ENCODE data around the gene SF3A1.
A peak's percentile ranks its signal among the peaks of the same experiment; 100 is the strongest.
"Not testable (repeated sequence)": the region's sequence is repeated elsewhere in the genome, so short reads cannot be mapped to it uniquely, and the experiment has no call there.

Gene SF3A1

DNA sequence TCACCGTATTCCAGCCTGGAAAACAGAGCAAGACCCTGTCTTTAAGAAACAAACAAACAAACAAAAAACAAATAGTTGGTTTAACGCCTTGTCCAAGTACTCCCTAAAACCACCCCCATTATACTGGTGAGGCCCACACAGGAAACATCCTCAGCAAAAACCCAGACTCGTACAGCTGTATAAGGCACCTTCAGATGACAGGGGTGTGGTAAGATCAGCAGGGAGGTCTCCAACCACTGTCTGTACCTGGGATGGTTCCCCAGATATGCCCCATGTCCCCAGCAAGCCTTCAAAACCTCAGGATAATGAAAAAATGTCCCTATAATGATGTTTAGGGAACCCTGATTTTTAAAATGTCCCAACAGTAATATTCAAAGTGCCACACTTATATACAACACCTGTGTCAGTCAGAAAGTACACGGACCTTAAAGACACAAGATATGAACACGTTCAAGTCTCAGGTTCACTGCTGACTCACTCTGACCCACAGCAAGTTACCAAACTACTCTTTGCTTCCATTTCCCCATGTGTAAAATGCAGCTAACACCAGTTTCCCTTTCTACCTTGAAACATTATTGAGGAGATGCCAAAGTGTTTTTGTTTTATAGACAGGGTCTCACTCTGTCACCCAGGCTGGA is 9.3 kb downstream of the SF3A1 start:
- no peak for DNase-seq (ENCODE audit: low spot score)

DNA sequence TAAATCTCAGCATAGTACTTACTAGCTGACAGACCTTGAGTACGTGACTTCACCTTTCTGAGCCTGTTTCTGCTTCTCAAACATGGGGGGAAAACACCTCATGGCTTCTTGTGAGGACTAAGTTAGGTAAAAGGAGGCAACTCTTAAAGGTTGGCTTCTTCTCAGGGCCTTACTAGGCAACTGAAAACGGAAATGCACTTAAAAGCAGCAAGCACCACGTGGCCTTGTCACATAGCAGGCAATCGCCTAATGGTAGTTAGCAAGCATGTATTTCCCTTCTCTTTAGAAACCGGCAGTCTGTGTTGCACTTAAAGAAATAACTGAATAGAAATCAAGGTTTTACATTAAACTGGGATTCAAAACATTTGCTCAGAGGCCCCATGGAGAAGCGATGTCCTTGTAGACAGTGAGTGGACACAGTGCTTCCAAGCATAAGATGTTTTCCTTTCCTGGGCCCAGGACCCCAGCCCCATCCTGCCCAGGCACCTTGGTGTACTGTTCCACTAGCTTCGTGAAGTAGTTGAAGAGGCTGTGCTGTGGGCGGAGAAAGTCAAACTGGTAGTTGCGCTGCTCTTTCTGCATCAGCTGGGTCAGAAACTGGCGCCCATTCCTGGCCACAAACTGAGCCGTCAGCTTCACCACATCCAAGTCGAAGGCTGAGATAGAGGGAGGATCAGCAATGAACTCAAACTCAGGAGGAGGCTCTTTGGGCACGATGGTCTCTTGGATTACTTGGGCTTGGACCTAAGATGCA is 12.1 kb downstream of the SF3A1 start:
- no peak for DNase-seq (ENCODE audit: low spot score)

DNA sequence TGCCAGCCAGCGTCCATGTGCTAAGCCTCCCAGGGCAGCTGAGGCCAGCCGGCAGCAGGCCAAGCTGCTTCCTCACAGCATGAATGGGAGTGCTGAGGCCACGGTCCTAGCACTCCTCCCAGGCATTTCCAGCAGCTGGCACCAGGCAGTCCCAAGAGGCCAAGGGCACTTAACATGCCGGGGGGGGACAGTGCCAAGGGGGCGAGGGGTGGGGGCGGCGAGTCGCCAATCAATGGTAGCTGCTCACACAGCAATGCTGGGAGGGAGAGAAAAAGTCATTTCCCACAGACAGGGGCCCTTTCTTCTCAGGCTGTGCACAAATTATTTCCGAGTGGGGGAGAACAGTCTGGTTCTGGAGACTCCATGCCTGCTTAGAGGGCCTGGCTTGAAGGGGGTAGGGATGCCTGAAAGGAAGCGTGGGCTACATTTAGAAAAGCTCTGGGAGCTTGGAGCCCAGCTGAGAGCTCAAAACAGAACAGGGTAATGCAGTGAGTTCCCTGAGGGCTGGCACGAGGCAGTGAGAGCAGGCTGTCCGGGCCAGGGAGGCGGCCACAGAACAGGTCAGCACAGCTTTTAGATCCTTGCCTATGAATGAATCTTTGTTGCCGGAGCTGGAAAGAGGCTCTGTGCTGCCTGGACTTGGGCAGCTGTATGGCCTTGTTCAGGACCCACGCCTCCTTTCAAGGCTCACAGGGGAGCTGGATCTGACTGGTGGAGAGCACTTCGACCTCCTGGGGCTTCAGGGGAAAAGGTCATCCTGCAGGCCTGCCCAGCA is 15.6 kb downstream of the SF3A1 start:
- no peak for DNase-seq (ENCODE audit: low spot score)

DNA sequence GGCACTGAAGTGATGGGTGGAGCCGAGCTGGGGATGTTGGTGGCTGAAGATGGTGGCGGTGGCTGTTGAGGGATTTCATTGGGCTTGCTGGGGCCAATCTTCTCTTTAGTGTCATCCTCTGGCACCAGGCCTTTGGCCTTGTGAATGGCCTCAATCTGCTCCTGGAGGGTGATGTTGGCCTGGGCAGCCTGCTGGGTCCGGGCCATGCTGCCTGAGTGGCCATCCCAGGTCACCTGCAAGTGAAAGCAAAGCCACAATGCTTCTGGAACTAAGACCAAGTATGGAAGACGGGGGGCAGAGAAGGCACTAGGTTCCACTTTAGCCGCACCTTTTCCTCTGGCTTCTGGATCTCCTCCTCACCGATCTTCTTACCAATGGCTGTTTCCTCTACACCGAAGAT is 17.9 kb downstream of the SF3A1 start:
- no peak for DNase-seq (ENCODE audit: low spot score)

DNA sequence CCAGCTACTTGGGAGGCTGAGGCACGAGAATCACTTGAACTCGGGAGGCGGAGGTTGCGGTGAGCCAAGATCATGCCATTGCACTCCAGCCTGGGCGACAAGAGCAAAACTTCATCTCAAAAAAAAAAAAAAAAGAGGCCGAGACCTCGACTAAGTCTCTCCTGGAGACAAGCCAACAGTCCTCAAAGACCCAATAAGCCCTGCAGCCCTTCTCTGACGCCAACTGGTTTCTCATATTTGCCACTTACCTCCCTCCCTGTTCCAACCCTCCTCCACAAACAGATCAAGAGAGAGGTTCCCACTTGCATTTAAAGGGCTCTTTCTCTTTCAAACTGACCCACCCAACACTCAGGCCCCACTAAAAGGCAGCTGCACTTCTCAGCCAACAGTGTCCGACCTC is 18.4 kb downstream of the SF3A1 start:
- DNase-seq (ENCODE audit: low spot score) = not testable (repeated sequence)

DNA sequence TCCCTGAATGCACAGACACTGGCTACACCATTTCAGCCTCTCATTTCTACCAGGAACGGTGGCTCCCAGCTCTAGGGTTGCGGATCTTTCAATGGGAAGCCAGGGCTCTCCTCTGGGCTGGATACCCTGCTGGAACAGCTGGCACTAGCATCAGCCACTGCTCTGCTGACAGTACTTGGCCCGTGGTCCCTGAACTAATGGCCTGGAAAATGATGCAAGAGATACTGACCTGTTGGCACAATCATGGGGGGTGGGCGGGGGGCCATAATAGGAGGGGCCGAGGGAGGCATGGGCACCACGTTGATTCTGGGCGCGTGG is 19.3 kb downstream of the SF3A1 start:
- DNase-seq (ENCODE audit: low spot score) = no peak

DNA sequence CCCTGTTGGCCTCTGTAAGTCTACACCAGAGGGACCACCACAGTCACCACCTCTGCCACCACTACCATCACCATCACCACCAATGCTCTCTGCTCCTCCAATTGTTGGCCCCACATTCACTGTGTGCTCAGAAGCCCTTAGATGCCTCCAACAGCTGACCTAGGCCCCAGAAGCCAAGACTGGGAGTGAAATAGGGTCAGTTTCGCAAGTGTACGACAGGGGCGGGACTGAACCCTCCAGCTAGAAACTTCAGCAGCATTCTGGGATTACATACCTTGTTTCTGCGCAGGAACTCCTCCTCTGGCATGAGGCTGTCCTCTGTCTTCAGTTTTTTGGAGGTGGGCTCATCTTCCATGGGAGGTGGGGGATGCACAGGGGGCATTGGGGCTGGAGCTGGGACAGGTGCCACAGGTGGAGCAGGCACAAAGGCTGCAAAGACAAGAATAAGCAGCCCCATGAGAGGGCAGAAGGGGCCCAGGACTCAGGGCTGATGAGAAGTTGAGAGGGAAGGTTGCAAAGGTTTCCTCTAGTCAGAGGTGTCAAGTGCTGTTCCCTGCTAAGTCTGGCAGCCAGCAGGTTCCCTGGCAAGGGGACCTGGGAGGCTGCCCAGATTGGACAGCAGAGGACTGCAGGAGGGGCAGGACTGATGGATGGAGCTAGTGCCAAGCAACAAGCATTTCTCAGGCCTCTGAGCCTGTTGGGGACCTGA is 19.8 kb downstream of the SF3A1 start:
- no peak for DNase-seq (ENCODE audit: low spot score)

DNA sequence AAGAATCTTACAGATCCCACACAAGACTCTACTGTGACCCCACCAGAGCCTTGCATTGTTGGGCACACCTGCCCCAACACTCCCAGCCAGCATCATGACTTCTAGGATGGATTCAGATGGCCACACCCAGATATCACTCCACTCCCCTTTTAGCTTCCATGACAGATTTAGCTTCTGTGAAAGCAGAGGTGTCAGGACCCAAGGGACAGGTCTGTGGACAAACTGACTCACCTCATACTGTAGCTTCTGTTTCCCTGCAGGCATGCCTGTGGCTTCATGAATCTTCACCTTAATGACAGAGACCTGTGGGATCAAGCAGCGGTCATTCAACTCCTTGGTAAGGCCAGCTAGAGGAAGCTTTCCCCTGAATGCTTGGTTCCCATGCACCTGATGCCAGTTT is 21.5 kb downstream of the SF3A1 start:
- no peak for DNase-seq (ENCODE audit: low spot score)

DNA sequence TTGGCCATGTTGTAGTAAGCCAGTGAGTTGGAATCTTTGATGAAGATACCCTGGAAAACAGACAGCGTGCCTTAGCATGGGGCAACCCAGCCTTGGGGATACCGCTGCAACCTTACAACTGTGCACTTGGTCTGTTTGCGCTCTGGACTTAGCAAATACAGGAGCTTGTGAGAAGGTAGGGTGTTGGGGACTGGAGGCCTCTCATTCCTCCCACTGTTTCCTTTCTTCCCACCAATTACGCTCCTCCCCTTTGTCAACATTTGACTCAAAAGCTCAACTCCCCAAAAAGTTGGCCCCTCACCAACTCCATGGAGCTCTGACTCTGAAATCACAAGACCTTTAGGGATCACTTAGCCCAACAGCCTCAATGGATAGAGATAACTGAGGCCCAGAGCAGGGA is 22.0 kb downstream of the SF3A1 start:
- DNase-seq (ENCODE audit: low spot score) = no peak

DNA sequence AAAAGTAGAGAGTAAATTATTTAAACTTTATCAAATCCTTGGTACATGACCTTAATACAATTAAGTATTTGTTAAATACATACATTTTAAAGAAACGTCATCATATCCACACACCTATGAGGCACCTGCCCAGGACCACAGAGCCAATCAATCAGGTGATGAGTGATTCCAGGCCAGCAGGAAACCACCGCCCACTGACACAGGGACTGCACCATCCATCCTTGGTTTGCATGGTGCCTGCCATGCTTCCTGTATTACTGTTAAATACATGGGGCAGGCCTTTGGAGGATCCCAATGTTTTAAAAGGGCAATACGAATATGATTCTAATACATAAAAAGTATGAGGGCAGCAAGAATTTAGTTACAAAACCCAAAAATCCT is 23.0 kb downstream of the SF3A1 start:
- DNase-seq (ENCODE audit: low spot score) = no peak

DNA sequence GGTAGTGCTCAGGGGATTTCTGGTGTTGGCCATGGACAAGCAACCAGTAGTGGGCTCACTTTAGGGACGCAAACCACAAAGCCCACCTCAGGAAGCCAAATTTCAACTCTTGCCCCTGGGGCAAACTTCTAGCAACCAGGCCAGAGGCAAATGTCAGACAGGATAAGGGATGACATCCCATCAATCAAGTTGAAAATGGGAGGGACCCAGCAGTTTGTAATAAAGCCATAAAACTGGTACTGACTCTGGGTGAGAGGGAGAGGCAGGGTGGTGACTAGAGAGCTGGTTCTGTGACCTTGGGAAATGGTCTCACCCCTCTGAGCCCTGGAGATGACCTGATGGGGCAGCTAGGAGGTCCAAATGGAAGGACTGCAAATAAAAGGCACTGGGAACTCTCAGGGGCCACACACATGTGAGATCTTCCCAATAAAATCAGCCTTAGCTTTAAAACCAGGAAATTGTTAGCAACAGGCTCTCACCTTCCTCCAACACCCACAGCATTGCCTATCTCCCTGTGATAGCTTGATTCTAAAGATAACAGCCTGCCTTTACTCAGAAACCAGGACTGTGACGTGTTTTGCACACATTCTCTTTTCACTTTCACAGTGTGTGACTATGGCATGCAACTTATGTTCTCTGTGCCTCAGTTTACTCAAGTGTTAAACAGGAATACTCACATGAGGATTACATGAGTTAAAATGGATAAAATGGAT is 23.5 kb downstream of the SF3A1 start:
- no peak for DNase-seq (ENCODE audit: low spot score)

DNA sequence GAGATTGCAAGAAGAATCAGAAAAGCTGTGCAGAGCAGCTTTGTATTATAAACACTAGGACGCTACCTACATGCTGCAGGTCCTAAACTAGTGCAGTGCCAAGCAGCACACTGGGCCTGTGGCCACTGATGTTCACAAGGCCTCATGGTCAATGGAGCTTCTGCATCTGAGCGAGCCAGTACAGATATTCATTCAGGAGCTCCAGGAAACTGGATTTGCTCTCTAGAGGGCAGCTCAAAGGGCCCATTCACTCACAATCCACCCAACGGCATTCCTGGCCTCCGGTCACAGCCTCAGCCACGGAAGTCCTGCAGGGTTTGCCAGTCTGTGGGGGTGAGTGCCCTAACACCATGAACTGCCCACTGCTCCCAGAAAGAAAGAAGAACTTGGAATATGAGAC is 24.1 kb downstream of the SF3A1 start:
- no peak for DNase-seq (ENCODE audit: low spot score)

DNA sequence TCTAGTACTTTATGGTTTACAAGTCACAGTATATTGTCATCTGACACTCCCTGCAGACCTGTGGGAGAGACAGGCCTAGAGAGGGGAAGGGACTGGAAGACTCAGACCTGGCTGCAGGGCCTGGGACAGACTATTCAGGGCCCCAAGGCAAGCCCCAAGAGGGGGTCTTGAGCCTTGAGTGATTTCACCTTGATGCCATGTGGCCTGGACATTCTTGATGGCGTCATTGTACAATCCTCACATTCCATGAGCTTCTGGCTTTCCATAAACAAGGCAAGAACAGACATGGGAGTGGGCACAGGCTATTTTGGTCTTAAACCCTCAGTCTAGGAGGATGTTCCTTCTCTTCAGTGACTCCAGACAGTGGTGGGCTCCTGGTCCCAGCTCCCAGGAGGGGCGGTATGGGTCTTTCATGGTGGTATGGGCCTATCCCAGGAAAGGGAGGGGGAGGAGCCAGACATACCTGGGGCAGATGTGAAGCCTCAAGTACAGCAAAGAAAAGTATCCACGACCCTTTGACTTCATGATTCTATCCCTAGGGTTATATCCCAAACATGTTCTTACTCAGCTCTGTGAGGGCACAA is 28.1 kb downstream of the SF3A1 start:
- DNase-seq (ENCODE audit: low spot score) = no peak

DNA sequence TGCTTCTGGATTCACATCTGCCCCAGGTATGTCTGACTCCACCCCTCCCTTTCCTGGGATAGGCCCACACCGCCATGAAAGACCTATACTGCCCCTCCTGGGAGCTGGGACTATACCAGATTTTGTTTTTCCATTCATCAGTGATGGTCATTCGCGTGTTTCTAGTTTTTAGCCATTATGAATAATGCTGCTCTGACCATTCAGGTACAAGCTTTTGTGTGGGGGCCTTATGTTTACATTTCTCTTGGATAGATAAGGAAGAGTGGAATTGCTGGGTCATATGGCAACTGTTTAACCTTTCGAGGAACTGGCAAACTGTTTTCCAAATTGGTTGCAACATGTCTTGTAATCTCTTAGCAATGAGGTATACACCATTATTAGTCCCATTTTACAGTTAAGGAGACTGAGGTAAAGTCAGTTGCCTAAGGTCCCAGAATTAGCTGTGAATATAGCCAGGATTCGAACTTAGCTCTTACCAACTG is 28.8 kb downstream of the SF3A1 start:
- no peak for DNase-seq (ENCODE audit: low spot score)

DNA sequence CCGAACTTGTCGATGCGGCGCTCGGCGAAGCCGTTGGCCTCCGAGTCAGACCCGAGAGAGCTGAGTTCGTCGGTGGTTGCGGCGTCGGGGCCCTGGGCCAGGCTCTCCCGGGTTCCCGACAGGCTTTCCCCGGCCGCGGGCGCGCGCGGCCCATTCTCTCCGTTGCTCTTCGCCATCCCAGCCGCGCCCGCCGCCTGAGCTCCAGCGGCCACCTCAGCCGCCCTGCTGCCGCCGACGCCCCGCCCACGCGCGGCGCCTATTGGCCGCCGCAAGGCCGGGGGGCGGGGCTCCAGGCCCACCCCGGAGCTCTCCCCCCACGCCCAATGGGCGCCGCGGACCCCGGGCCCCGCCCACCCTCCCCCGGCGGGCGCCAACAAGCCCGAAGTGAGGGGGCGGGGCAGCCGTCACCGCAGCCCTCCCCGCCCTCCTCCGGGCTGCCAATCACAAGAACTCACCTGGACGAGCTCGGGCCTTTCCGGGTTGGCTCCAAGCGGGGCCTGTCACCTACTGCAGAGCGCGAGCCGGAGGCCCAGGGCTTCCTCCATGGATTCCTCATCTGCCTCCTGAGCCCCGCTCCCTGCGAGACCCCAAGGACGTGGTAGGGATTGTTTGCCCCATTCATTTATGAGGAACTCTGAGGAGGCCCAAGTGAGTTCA is 29.9 kb downstream of the SF3A1 start, which contains the start of gene TBC1D10A:
TBC1D10A (minus strand) TSS at position 236 of the 657 bp plus-strand sequence; CDS start at position 176, 60 bp downstream.
- DNase-seq (ENCODE audit: low spot score) = peak; percentile 99

DNA sequence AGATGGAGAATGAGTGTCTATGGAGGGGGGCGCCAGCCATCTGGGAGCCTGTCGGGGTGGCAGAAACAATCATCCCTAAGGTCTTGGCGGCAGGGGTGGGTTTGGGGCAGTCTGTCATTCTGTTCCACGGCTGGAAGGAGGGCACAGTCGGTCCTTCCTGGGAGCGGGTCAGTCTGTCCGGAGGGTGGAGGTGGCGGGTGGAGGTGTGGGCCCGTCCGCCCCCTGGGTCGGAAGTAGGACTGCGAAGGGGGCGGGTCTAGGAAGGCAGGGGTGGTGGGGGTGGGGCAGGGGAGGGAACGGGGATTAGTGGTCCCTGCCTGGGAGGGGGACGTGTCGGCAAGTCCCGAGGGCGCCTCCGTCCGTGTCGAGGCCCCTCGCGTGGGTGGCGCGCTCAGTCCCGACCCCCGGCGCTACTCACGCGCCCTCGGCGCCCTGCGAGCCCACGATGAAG is 30.4 kb downstream of the SF3A1 start:
- peak; percentile 40 for DNase-seq (ENCODE audit: low spot score)

DNA sequence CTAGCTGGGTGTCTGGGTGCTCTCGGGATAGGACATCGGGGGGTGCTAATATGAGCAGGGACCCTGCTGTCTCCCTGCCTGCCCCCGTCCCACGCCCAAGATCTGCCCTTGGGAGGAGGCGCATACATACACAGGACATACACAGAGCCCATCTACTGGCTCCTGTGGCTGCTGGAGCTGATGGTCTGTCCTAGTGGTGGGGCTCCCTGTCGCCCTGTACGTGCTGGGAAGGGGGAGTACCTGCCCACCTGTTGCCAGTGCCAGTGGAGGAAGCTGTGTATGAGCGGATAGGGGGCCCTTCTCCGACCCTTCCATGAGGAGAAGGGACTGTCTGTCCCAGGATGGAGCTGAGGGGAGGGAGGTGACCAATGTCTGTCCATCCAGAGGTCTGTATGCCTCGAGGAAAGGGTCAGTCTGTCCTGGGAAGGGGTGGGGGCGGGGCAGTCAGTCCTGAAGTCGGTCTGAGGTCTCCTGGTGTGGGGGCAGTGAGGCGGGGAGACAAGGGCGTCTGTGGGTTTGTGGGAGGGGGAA is 30.9 kb downstream of the SF3A1 start:
- DNase-seq (ENCODE audit: low spot score) = no peak

DNA sequence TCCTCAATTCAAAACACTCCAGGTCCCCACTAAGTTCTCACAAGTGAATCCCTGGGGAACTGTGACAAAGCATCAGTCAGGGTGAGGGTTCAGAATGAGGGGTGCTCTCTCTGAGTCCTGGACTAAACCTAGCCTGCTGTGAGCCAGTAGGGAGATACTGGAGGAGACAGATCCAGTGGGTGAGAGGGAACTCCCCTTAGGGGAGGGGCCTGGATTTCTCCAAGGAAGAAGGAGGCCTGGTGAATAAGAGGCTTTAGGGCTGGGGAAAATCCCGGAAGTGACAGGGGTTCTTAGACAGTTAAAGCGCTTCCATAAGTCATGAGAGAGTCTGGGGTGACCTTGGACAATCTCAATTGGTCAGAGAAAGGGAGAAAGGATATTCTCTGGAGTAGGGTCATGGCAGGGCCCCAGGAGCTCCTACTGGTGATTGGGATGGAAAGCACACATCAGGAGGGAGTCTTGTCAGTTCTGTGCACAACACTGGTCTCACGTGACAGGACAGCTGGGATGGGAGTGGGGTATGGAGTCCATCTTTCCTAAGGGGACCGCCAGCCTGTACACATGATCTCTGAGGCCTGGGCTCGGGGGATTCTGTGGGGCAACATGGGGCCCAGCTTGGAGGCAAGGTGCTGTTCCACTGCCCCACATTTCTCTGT is 31.5 kb downstream of the SF3A1 start:
- DNase-seq (ENCODE audit: low spot score) = peak; percentile 81

DNA sequence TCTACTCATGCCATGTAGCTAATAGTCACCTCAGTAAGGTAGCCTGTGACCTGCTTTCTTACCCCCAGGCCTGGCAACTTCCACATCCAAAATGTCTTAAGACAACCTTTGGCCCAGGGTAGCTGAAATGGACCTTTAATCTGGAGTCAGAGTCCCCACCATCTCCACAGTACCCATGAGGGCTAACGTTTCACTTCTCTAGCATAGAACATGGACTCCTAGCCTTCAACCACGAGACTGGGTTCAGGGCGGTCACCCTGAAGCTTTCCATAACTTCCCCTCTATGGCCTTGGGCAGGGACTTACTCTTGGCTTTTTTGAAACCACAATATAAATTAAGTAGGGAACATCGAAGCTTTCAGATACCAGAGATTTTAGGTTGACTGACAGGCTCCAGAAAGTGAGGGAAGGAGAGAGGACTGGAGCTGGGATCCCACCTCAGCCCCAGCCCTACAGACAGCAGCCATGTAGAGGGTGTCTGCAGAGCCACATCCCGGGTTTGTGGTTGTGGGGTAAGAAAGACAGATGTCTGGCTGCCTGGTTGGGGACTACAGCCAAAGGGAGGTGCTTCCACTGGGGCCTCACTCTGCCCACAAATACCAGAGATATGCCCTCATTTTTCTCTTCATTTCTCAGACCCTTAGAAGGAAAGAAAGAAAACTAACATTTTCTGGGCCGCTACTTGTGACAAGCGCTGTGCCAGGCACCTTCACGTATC is 32.5 kb downstream of the SF3A1 start:
- DNase-seq (ENCODE audit: low spot score) = peak; percentile 68
